ENCODE data around the gene C17orf107.
A peak's percentile ranks its signal among the peaks of the same experiment; 100 is the strongest.

Gene C17orf107

DNA sequence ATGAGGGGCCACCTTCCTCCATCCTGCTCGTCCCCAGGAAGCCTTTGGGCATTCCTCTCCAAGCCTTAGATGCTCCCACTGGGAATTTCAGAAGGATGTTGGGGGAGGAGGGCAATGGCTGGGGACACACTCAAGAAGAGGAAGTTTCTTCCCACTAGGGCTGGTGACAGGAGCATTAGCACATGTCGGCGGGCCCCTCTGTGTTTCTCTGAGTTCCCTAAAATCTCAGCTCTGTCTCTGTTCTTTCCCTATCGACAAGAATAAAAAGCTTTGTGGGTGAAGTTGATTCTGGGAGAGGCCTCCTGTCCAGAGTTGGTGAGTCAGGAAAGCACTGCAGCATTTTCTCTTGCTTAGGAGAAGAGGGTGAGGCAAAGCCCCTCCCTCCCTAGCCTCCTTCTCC lies 19.7 kb upstream of the C17orf107 start:
- no peak for DNase-seq

DNA sequence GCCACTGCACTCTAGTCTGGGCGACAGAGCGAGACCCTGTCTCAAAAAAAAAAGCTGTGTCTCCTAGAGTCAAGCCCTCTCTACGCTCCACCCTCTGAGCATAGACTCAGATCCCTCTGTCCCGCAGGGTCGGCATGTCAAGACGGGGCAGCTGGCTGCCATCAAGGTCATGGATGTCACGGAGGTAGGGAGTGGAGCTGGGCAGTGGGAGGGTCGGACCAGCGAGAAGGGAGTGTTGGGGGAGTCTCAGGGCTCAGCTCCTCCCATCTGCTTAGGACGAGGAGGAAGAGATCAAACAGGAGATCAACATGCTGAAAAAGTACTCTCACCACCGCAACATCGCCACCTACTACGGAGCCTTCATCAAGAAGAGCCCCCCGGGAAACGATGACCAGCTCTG lies 18.5 kb upstream of the C17orf107 start:
- DNase-seq: no peak

- peak; percentile 15 for DNase-seq
These were observed 17.4 kb upstream of the C17orf107 start for GRCh38 chr17:4881761-4882555.

DNA sequence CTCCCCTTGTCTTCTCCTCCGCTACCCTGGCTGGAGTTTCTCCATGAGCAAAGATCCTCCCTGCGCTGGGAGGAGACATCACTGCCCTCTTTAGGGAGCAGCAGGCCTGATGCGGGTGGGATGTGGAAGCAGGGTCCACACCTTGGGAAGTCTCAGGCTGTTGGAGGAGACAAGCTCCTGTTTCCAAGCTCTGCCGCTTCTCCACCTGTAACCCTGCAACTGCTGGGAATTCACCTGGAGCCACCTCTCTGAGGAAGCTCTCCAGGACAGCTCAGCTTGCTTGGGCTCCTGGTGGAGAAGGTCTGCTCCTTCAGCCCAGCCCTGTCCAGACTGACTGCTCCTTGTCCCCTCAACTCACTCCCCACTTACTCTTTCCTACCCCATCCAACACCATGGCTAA lies 14.8 kb upstream of the C17orf107 start:
- no peak for DNase-seq

DNA sequence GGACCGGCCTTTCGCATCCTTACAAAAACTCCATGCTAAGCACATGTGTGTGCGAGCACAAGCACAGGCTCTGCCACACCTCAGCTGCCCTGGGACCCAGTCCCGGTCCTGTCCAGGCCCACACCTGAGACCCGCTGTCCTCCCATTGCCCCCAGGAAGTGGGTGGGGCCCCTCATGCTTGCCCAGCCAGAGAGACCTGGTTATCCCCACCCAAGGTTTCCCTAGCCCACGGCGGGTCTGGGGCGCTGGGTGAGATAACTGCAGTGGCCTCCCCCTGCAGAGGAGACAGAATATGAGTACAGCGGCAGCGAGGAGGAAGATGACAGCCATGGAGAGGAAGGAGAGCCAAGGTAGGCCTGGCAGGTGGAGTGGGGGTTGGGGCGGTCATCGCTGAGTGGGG lies 12.5 kb upstream of the C17orf107 start:
- DNase-seq: no peak

DNA sequence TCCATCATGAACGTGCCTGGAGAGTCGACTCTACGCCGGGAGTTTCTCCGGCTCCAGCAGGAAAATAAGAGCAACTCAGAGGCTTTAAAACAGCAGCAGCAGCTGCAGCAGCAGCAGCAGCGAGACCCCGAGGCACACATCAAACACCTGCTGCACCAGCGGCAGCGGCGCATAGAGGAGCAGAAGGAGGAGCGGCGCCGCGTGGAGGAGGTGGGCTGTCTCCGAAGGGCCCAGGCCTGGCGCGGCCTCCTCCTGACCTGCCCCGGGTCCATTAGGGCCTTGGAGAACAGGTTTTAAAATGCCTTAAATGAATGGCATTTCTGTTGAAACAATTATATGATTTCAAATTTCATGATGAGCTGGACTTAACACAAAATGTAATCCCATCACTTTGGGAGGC lies 11.8 kb upstream of the C17orf107 start:
- DNase-seq: no peak

DNA sequence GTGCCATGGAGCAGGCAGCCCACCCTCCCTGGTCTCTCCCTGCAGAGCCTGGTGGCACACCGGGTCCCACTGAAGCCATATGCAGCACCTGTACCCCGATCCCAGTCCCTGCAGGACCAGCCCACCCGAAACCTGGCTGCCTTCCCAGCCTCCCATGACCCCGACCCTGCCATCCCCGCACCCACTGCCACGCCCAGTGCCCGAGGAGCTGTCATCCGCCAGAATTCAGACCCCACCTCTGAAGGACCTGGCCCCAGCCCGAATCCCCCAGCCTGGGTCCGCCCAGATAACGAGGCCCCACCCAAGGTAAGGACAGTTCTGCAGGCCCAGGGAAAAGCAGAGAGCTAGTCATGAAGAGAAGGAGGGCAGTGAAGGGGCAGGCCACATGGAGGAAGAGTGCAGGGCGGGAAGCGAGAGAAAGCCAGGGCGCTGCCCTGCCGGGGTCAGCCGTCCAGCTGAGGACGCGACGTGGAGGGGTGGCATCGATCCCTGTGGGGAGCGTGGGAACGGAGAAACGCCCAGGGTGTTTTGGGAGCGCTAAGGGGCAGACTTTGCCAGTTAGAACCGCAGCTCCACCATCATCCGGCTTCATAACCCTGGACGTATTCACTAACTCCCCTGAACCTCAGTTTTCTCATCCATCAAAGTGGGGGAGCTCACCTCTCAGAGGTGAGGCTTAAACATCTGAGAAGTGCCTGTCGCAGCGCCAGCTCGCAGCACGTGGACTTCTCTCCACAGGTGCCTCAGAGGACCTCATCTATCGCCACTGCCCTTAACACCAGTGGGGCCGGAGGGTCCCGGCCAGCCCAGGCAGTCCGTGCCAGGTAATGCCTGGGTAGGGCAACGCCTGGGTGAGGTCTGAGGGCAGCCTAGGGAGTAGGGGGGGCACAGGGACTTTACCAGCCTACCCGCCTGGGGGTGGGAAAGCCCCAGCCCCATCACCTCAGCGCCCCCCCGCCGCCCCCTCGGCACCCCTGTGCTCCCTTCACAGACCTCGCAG lies 7.6 kb upstream of the C17orf107 start:
- DNase-seq: no peak

DNA sequence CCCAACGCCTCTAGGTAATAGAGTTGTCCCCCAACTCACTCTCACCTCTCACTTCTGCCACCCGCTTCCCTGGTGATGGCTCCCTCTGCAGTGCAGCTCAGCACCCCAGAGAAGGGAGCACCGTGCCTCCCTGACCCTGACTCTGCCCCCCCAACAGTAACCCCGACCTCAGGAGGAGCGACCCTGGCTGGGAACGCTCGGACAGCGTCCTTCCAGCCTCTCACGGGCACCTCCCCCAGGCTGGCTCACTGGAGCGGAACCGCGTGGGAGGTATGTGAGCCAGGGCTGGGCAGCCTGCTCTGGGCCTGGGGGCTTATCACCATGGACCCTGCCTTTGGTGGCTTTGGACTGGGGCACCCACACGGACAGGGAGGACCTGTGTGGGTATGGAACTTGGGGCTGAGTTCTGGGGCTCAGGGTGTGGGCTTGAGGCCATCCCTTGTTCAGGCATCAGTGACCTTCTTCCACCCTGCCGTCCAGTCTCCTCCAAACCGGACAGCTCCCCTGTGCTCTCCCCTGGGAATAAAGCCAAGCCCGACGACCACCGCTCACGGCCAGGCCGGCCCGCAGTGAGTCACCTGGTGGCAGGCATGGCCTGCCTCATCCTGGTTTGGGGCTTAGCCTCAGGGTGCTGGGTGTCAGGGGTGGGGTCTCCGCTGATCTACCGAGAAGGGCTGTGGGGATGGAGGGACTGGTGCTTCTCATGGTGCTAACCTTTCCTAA lies 6.7 kb upstream of the C17orf107 start:
- no peak for DNase-seq

- no peak for DNase-seq
These were observed 6.1 kb upstream of the C17orf107 start for GRCh38 chr17:4893272-4893671.

DNA sequence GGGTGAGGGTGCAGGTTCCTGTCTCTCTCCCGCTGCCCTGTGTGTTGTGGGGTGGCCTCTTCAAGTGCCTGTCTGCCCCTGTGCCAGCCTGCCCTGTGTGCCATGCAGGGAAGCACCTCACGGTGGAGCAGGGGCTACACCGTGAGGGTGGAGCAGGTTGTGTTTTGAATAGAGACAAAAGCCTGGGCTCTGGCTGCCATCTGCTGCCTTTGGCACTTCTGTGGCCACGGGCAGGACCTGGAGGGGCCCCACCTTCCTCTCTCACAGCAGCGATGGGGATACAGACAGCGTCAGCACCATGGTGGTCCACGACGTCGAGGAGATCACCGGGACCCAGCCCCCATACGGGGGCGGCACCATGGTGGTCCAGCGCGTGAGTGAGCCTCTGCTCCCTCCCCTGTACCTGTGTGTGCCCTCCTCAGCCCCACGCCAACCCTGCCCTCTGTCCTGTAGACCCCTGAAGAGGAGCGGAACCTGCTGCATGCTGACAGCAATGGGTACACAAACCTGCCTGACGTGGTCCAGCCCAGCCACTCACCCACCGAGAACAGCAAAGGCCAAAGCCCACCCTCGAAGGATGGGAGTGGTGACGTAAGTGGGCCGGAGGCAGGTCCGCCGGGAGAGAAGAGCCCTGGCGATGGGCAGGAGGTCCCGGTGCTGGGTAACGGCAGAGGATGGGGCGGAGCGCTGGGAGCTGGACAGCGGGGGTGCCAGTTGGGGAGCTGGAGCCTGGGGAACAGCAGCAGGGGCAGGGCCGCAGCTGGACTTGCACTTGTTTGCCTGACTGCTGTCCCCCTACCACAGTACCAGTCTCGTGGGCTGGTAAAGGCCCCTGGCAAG lies 5.4 kb upstream of the C17orf107 start:
- no peak for DNase-seq

- no peak for DNase-seq
These were observed 4.2 kb upstream of the C17orf107 start for GRCh38 chr17:4895121-4895520.

- no peak for DNase-seq
These were observed 3.5 kb upstream of the C17orf107 start for GRCh38 chr17:4895657-4896331.

GRCh38 chr17:4896332-4897197 lies 2.8 kb upstream of the C17orf107 start:
- no peak for DNase-seq

GRCh38 chr17:4897198-4897687 lies 2.1 kb upstream of the C17orf107 start:
- DNase-seq: no peak

DNA sequence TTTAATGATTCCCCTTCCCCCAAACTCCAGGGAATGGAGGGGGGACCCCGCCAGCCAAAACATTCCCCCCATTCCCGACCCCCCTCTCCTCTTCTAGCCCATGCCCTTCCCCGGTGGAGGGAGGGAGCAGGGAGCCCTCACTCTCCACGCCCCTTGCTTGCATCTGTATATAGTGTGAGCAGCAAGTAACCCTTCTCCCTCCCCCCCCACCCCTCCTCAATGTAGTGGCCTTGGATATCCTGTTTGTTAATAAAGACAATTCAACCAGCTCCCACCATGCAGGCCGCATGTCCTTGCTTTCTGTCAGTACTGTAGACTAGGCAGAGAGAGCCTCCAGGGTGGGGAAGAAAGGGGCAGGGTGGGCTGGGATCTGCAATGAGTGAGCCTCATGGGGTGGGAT lies 1.6 kb upstream of the C17orf107 start:
- no peak for DNase-seq

GRCh38 chr17:4898351-4898750 lies 985 bp upstream of the C17orf107 start:
- no peak for DNase-seq

DNA sequence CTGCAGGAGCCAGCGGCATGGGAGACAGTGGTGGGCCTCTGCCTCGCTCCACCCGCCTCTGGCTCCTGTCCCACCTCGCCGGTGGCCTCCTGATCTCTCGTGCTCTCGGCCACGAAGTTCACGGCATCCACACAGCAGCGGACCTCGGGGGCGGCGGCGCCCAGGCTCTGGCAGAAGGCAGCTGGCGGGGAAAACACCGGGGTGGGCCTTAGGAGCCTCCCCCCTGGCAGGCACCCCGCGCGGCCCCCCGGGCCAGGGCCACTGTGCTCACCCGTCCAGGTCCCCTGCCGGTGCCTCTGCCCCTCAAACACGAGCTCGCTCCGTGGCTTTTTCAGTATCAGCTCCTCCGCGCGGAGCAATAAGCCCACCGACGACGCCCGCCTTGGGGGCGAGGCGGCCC lies 409 bp upstream of the C17orf107 start:
- DNase-seq: no peak

GRCh38 chr17:4900231-4901107 lies 1.1 kb downstream of the C17orf107 start:
- no peak for DNase-seq

DNA sequence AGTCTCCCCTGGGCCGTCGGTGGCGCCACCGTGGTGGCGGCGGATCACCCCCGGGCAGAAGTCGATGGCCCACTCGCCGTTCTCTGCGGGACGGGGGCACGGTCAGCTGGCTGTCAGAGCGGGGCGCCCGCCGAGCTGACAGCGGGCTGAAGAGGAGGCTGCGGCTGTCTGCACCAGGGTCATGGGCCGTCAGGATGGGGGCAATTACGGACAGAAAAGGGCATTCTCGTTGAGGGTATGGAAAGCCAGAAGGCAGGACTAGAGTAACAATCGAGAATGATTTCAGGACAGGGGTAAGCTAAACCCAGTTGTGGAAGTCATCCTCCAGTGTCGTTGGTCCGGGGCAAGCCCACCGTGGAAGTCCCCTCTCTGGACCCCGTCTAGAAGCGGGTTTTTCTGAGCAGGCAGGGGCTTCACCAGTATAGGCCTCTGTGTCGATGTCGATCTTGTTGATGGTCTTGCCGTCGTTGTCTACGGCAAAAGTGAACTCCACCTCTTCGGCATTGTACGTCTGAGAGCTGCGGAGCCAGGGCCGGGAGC lies 1.8 kb downstream of the C17orf107 start:
- DNase-seq: no peak
